GM21423 (cell line): ENCODE measurements around the gene SPATA46.
"Not testable (repeated sequence)": the region's sequence is repeated elsewhere in the genome, so short reads cannot be mapped to it uniquely, and the experiment has no call there.

Source experiments
- ATAC-seq: cut with Tn5 transposase; IDR thresholded peaks from one replicate; pipeline ENCODE4 v1.9.1; 2021; ENCODE audit warnings: mild to moderate bottlenecking, moderate library complexity; ENCODE audit not compliant: unreplicated experiment

SPATA46 gene

DNA sequence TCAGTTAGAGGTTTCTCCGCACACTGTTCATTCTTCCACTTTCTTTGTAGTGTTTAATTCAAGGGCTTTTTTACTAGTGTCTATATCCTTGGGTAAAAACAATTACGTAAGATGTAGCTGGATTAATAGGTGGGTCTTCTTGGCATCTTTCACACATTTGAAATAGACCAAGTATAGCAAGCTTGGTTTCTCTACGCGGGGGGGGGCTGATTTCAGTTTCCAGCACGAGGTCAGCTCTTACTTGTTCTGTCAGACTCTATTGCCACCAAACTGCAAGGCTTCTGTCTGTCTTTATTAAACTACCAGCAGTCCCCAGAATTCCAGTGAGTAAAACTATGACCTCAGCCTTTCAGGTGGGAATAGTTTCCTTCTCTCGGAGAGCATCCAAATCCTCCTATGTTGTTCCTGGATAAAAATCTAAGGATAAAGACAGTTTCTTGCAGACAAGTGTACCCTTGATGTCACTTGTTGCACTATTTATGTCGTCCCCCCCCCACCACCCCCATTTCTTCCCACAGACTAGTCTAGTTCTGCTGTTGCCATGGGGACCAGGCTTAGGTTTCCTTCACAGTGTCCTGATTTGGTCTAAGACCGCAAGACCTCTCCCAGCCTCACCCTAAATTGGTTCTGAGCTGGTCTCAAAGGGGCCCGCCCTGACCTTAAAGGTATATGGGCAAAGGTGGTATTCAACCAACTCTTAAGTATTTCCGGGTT, 17.0 kb downstream of the SPATA46 start:
- no peak for ATAC-seq

DNA sequence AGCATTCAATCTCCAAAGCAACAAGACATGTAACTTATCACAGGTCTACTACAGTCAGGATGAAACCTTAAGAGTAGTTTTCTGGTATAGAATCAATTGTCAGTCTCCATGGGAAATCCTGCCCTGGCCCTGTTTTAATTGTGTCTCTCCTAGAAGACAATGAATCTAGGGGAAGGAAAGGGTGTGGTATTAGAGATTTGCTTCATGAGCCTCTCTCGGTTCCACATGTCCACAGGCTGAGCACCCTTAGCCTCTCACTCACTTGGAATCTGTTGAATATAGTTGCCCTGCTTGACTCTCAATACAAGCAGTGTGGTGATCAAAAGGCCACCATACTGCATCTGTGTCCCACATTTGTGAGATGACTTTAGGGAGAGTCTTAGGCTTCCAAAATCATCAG, 17.7 kb downstream of the SPATA46 start:
- no peak for ATAC-seq

DNA sequence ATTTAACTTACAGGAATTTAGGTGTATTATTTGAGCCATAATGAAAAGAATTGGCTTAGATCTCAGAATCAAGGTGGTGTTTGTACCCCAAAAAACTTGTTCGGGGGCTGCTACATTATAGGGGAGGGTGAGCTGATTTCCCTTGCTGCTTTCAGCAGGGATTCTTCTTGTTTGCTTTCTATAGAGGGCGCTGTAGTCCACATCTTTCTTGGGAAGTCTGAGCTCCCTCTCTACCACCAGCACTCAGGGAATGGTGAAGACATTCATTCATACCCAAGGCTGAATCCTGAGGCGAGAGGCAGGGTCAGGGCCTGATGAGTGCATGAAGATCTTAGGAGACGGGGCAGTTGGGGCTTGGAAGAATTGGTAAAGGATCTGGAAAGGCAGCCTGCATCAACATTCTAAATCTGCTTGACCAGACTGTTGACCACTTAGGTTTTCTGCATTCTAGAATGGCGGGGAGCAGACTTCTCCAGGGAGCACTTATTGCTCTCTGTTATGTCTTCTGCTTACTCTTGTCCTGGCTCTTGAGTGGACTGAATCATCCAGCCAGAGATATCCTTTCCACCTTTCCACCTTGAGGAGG, 18.9 kb downstream of the SPATA46 start:
- no peak for ATAC-seq

DNA sequence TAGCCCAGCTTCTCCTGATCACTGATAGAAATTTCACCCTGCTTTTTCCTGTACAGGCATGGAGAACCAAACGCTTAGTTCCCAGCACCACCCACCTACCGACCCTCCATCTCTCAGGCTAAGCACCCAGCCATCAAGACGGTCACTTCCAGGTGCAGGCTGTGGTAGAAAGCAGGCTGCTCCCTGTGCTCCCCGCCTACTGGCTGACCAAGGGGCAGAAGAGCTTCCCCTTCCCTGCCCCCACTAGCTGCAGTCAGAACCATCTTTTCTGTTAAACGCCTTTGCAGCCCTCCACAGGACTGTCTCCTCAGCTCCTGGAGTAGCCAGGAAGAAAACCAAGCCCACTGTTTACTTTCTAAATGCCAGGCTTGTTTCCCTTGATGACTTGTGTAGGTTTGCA, 23.0 kb downstream of the SPATA46 start:
- ATAC-seq = no peak

DNA sequence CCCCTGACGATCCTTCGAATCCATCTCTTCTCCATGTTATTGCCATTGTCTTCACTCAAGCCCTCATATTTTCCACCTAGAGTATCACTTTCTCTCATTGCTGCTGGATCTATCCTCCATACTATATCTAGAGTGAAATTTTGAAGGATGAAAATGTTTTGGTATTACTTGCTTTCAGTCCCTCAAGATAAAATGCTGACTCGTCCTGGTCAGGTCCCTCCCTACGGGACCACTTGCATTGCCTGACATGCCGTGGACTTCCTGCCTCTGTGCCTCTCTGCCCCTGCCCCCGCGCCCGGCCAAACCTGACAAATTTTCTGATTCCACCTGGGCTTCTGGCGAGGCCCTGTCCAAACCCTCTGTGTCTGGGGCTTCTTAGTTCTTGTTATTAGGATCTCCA, 23.6 kb downstream of the SPATA46 start:
- ATAC-seq = no peak

DNA sequence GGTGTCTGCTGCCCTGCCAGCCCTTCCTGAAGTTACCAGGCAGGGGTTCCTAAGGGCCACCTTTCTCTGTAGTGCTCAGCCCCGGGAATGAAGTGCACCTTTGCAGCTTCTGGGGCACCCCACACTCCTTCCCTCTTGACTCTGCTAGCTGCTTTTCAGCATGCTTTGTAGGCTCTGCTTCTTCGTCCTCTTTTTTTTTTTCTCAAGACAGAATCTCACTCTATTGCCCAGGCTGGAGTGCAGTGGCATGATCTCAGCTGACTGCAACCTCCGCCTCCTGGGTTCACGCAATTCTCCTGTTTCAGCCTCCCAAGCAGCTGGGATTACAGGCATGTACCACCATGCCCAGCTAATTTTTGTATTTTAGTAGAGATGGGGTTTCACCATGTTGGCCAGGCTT, 24.8 kb downstream of the SPATA46 start:
- not testable (repeated sequence) for ATAC-seq

DNA sequence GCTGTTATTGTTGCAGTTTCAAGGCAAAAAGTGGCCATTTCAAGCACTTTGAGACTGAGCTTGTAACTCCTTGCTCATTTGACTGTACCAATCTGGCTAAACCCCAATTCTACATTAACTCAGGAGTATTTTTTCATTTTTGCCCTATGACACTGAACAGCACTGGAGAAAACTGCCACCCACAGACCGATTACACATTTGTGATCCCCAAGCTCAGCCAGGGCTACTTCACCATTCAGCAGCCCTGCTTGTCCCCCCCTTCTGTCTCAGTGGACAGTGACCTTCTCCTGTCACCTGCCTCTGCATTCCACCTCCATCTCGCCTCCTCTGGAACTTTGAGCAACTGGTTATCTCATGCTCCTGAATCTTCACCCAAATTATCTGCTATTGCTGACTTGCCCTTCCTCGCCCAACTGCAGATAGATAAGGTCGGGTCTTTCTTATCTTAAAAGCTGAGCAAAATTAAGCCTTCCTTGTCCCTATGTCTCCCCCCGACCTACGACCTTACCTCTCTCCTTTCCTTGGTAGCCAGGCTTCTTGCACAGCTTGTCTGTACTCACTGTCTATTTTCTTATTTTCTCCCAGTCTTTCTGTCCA, 25.3 kb downstream of the SPATA46 start:
- no peak for ATAC-seq

DNA sequence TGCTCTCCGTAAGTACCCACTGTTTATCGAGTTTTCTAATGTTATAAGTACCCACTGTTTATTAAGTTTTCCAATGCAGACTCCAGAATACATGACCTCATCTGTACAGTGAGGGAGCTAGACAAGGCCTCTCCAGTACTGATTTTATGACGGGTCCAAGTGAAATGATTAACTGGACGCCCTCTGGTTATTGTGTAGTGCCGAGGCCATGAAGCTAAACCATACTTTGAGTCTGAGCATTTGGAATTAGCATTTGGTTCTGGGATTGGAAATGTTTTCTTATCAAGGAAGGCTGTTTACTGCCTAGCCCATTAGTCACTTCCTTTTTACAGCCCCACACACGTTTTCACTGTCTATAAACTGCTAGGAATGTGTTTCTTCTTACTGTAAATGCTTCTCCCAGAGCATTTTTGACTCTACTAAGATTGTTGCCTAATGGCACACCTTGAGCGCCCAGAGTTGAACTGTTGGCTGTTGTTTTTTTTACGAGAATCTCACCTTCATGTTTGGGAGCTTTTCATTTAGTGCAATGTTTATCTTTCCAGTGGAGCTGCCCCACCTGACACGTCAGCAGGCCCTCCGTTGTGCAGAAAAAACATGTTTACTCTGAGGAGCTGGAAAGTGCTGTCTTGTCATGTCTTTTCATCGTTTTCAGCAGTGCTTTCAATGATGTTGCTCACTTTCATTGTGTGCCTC, 26.9 kb downstream of the SPATA46 start:
- no peak for ATAC-seq

DNA sequence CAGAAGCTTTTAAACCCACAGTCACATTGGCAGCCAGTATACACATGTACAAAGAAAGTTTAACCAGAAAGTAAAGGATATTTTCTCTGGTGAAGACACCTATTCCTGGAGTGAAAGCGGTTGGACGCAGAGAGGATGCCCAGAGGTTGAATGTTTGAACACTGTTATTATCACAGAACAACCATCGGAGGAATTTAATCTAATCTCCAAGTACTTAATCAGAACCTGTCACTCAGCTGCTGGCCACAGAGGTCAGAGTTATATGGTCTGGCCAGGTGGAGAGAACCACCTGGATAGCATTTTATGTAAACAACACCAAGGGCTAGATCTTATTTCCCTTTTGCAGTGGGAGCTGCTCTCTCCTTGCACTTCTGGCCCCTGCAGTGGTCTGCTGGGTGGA, 29.4 kb downstream of the SPATA46 start:
- ATAC-seq = no peak

DNA sequence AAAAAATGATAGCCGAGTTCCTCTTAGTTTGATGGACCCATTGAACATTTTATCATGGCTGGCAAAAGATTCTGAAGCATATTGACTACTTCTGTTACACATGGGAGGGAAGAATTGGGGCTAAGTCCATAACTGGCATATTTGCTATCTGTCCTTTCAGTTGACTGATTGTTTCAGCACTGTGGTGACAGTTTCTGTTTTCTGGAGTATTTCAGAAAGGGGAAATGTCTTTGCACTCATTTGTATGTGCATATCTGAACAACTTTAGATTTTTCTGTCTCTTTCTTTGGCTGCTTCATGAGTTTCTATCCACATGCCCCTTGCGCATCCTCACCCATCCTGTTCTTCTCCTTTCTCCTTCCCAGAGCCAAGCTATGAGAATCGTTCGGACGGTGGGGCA, 33.2 kb downstream of the SPATA46 start:
- no peak for ATAC-seq

DNA sequence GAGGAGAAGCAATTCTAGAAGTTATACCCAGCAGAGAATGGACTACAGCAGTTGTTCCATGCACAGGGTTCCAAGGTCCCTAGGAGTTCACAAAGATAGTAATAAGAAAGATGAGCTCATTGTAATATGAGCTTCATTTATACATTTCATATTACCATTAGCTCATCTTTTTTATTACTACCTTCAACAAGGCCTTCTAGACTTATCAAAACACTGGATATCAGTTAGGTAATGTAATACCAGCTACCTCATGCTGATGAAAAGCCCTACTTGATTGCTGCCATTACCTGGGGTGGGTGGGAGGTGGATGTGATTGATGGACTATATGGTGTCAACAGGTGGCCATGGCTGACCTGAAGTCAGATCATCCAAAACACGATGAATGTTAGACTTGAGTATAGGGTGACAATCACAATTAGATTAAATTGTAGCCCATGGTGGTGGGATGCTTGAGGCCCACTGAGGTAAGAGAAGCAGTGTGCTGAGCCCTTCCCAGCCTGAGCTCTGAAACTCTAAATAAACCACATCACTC, 34.1 kb downstream of the SPATA46 start:
- no peak for ATAC-seq

DNA sequence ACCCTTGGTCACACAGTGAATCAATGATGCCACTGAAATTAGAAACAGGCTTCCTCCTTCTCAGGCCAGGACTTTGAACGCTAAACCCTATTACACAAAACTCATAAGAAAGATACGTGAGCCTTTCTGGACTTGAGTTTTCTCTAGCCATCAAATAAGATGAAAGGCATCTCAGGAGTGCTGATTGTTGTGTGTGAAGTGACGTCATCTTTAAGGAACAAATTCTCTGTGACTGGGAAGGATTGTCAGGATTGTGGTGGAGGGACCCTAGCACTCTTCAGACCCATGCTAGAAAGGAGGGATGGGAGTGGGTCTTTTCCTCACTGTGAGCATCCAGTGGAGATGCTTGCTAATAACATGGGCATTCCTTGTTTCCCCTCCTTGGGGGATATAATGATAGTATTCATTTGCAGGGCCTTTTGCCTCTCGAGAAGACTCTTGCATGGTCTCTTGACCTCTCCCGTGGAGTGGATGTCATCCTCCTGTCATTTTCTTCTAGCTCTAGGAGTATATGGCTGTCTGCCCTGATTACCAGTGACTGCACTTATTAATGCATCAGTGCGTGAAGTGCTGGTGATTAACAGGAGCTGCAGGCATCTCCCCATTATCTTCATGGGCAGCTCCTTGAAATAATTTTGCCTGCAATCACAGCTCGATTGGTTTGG, 39.9 kb downstream of the SPATA46 start:
- no peak for ATAC-seq

DNA sequence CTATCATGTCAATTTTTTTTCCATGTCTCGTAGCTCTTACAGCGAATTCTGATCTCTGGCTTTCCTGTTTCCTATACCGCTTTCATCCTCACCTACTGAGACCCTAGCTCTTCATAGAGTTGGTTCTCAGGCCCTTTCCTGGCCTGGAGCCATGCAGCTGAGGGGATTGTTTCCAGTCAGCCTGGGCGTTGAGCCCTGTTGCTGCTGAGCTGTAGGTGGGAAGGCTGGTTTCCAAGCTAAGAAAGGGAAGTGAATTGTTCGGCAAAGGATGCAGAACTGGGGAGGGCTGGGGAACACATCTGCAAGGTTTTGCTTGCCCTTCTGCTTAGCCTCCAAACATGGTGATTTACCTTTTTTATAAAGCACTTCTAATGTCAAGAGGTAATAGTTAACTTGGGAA, 41.5 kb downstream of the SPATA46 start:
- ATAC-seq = no peak

DNA sequence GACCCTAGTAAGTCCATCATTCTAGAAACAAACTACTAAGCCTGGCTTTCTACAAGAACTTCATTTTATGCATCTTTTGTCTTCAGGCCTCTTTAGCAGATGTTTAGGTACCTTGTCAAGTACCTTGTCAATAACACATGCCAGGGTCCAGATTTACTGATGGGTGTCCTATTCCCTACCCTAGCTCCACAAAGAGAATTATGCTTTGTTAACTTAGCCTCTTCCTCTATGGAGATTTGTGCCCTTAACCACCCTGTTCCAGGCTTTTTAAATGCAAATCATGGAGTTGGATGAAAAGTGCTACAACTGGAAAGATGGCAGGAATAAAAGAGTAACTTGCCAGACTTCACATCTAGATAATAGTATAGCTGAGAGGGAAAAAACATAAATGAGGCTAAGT, 42.7 kb downstream of the SPATA46 start:
- no peak for ATAC-seq

DNA sequence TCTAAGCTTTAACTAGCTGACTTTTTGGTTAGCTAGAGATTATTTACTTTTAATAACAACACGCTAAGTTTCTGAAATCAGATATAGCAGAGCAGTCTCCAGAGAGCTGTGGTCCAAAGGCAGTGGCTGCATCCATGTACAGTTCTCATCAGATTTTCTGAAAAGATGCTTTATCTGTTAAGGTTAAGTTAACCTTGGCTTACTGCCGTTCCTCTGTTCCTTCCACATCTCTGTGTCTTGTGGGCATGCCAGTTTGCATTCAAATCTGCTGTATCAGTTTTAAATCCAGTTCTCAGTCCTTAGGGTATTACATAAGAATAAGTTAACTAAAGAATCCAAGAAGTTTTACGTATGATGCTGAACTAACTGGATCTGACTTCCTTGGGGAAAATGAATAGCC, 46.8 kb downstream of the SPATA46 start:
- no peak for ATAC-seq

DNA sequence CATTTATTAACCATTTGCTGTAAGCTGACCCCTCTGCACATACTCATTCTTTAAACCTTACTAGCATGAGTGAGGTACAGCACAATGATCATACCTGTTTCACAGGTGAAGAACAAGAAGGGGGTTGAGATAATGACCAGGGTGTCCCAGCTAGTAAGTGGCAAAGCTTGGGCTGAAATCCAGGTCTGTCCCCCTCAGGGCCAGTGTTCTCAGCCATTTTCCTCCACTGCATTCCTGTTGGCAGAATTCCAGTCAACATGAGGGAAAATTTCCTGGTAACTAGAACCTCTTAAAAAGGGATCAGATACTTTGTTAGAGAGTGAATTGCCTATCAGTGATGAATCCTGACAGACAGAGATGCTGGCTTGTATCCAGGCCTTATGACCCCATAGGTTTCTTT, 48.1 kb downstream of the SPATA46 start:
- no peak for ATAC-seq

DNA sequence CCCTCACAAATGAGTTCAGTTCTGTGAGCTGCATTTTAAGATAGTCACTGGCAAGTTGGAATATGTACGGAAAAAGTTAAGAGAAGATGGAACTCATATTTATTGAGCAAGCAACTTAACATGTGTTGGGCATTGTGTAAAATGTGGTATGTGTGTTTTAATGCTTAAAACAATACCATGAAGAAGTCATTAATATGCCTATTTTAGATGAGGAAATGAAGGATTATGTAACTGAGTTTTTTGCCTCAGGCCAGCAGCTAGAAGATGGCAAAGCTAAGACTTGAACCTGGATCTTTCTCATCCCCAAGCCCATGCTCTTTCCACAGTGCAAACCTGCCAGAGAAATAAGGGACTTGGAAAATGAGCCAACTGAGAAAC, 48.9 kb downstream of the SPATA46 start:
- ATAC-seq = no peak

DNA sequence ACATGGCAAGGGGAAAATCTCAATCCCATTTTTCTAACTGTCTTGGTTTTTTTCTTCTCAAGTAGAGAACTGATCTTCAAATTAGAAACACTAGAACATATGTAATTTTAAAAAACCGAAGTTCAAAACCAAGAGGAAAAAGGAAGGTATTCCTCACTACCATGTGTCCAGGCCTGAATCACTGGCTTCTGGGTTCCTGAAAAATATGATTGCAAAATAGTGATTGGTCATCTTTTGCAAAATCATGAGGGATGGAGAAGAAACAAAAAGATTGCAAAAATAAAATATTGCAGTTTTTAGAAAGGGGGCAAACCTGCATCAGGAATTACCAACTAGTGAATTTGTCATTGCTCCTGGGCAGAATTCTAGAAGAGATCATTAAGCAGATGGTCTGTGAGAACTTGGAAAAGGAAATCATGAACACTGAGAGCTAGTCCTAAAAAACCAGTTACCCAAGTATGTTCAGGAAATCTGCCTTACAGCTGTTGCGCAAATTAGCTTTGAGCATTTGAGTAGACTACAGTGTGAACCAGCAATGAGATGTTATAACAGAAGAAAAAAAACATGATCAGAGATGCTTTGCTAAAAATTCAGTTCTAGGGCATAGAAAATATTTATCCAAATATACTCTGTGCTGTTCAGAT, 49.4 kb downstream of the SPATA46 start:
- ATAC-seq = no peak

DNA sequence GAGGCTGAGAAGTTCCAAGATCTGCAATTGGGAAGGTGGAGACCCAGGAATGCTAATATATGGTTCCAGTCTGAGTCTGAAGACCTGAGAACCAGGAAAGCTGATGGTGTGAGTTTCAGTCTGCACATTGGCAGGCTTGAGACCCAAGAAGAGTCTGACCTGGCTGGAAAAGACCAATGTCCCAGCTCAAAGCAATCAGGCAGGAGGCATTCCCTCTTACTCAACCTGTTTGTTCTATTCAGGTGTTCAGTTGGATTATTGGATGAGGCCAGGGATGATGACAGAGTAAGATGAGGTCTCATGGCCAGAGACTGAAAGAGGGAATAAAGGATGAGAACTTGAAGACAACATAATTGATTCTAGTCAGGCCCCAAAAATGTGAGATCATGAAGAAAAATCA, 50.1 kb downstream of the SPATA46 start:
- no peak for ATAC-seq

DNA sequence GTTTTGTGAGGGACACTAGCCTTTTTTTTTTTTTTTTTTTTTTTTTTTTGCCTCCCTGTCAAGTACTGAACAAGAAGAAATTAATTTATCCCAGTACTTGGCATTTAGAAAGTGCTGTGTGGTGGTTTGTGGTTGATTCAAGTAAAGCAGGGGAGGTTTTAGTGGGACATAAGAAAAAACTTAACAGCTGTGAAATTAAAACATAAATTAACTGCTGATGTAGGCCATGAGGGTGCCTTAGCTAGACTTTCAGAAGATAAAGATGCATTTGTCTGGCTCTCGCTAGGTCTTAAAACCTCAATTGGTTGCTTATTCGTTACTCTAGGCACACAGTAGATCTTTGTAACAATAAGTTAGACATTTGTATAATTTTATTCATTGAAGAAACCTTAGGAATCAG, 52.3 kb downstream of the SPATA46 start:
- no peak for ATAC-seq
